Neural crest cell (in vitro differentiated cells): ENCODE measurements around the gene CLDN18. TPM values are rescaled to one million over a fixed set of nuclear protein-coding genes. Genes with fewer than 3 reads are reported as not detected.
A peak's percentile ranks its signal among the peaks of the same experiment; 100 is the strongest.

Experiments
- DNase-seq: peaks from one replicate; pipeline ENCODE4 v3.0.0; 2021; ENCODE audit warnings: low read depth, mixed read lengths, low spot score
- H3K27ac Mint-ChIP-seq: one replicate; pipeline ENCODE4 v1.8.0; 2021; ENCODE audit warnings: mild to moderate bottlenecking, mixed read lengths; ENCODE audit not compliant: unreplicated experiment
- H3K27me3 Mint-ChIP-seq: 2 replicates; pipeline ENCODE4 v1.8.0; 2021; ENCODE audit warnings: low read depth, mild to moderate bottlenecking, mixed read lengths
- H3K36me3 Mint-ChIP-seq: 2 replicates; pipeline ENCODE4 v1.8.0; 2021; ENCODE audit warnings: low read depth, mild to moderate bottlenecking, mixed read lengths
- H3K4me1 Mint-ChIP-seq: 2 replicates; pipeline ENCODE4 v1.8.0; 2021; ENCODE audit warnings: mixed read lengths
- H3K4me3 Mint-ChIP-seq: one replicate; pipeline ENCODE4 v1.8.0; 2021; ENCODE audit warnings: mild to moderate bottlenecking, mixed read lengths
- H3K9me3 Mint-ChIP-seq: 2 replicates; pipeline ENCODE4 v1.8.0; 2021; ENCODE audit warnings: mixed read lengths
- total RNA-seq: library from RNA; stranded (reverse); gene quantifications from 2 replicates; pipeline ENCODE4 v1.2.1, GENCODE V29; 2021
- TF ChIP-seq, protein P1 (sequence below): fragments of 200-600 bp; sonication (generic); conservative IDR thresholded peaks from 2 replicates; pipeline ENCODE4 v1.5.0; 2021; ENCODE audit warnings: antibody characterized with exemption, mild to moderate bottlenecking

CLDN18 gene
- total RNA-seq, 1 donor from 2014 or later = not detected

GRCh38 chr3:138043266-138044029 is 33.5 kb downstream of the CLDN18 start:
- no peaks in the 10 kb centered on the region for H3K27me3 Mint-ChIP-seq
- H3K27ac Mint-ChIP-seq = no peak overlapping the region
- peaks cover 3% of the 10 kb centered on the region for H3K9me3 Mint-ChIP-seq
- H3K4me3 Mint-ChIP-seq = no peak overlapping the region
- peaks cover 17% of the 10 kb centered on the region for H3K36me3 Mint-ChIP-seq
- peaks cover 8% of the 10 kb centered on the region for H3K4me1 Mint-ChIP-seq
- TF ChIP-seq, protein P1, sequence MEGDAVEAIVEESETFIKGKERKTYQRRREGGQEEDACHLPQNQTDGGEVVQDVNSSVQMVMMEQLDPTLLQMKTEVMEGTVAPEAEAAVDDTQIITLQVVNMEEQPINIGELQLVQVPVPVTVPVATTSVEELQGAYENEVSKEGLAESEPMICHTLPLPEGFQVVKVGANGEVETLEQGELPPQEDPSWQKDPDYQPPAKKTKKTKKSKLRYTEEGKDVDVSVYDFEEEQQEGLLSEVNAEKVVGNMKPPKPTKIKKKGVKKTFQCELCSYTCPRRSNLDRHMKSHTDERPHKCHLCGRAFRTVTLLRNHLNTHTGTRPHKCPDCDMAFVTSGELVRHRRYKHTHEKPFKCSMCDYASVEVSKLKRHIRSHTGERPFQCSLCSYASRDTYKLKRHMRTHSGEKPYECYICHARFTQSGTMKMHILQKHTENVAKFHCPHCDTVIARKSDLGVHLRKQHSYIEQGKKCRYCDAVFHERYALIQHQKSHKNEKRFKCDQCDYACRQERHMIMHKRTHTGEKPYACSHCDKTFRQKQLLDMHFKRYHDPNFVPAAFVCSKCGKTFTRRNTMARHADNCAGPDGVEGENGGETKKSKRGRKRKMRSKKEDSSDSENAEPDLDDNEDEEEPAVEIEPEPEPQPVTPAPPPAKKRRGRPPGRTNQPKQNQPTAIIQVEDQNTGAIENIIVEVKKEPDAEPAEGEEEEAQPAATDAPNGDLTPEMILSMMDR = no peak
- DNase-seq = no peak

DNA sequence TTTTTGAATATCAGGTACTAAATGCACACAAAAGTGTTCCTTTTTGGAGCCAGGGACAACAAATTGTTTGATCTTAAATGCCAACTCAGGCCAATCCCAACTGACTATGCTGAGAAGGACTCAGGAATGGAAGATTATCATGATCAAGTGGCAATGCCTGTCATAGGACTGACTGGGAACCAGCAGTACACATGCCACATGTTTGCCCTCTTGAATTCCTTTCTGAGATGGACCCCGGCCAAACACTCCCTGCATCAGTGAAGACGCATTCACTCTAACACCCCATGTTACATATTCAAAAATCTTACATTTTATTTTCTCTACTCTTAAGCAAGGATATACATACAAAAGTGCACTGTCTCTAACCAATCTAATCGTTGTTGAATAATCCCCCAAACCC is 36.1 kb downstream of the CLDN18 start:
- no peak for DNase-seq
- H3K9me3 Mint-ChIP-seq = peaks cover under 1% of the 10 kb centered on the region
- no peaks in the 10 kb centered on the region for H3K27me3 Mint-ChIP-seq
- H3K36me3 Mint-ChIP-seq = peaks cover 22% of the 10 kb centered on the region
- TF ChIP-seq, protein P1 = no peak
- no peak overlapping the region for H3K27ac Mint-ChIP-seq
- H3K4me1 Mint-ChIP-seq = peaks cover 8% of the 10 kb centered on the region
- no peak overlapping the region for H3K4me3 Mint-ChIP-seq

DNA sequence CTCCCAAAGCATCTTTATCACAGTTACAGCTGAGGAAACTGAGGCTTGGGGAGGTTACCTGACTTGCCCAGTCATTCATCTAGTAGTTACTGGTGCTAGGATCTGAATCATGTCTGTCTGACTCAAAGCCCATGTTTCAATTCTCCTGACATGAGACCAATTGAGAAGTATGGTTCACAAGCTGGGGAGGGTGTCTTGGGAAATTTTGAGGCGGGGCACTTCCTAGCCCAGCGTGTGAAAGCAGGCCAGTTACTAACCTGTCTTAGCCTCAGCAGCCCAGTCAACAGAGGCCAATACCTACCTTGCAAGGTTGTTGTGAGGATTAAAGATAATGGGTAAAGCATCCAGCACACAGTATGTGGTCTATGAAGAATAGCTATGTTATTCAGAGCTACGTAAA is 37.0 kb downstream of the CLDN18 start:
- H3K4me1 Mint-ChIP-seq = peaks cover 8% of the 10 kb centered on the region
- DNase-seq = no peak
- H3K36me3 Mint-ChIP-seq = peaks cover 22% of the 10 kb centered on the region
- H3K4me3 Mint-ChIP-seq = no peak overlapping the region
- TF ChIP-seq, protein P1 = no peak
- no peaks in the 10 kb centered on the region for H3K9me3 Mint-ChIP-seq
- H3K27me3 Mint-ChIP-seq = no peaks in the 10 kb centered on the region
- no peak overlapping the region for H3K27ac Mint-ChIP-seq

DNA sequence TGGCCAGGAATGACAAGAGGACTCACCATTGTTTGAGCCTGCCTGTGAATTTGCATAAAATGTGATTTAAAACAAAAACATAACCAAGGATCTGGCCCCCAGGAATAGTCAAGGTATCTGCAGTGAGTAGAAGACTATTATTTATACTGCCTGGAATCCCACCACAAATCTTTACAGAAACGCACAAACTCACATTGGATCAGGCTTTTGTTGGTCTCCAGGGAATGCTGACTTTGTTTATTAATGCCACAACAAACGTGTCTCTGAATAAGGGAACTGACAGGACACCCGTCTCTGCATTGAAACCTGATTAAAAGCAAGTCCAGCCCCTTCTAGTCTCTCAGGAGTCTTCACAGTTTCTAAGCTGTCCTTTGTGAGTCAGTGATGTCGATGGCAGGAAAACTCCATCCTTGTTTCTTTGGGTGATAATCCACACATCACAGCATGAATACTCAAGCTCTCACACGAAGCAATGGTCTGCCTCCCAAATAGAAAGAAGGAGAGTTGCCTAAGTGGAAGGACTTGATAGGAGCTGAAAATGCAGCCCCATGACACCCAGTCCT is 37.7 kb downstream of the CLDN18 start:
- TF ChIP-seq, protein P1 = no peak
- peaks cover 22% of the 10 kb centered on the region for H3K36me3 Mint-ChIP-seq
- H3K27me3 Mint-ChIP-seq = no peaks in the 10 kb centered on the region
- no peaks in the 10 kb centered on the region for H3K9me3 Mint-ChIP-seq
- no peak for DNase-seq
- no peak overlapping the region for H3K4me3 Mint-ChIP-seq
- H3K4me1 Mint-ChIP-seq = peaks cover 8% of the 10 kb centered on the region
- no peak overlapping the region for H3K27ac Mint-ChIP-seq

DNA sequence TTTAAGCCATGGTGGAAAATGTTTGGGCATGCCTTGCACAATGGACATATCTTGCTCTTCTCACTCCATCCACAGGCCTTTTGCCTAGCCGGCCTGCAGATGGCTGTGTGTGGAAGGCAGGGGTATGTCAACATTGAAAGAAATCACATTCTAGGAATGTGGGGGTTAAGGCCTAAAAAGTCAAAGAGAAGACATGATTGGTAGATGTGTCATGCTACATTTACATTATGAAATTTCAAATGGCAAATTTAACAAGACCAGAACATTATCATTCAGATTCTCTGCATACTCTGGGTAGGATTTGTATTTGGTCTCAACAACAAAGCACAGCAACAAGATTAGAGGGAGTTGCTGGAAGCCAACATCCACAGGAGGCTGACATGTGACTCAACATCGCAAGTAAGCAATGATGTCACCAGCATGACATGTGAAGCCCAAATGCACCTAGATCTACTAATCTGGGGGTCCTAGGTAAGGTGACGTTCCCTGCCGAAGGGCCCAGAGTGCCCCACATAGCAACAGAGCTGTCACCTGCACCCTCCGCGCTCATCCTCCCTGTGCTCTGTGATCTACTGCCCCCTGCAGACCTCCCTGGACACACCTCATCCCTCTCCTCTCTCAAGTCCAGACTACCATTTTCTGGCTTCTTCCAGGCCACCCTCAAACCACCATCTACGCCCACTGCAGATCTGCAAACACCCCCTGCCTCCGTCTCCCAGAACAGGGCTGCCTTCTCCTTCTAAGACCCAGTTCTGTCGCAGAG is 39.4 kb downstream of the CLDN18 start:
- Mint-ChIP-seq H3K4me1 (peaks cover 8% of the 10 kb centered on the region), H3K4me3 (no peak overlapping the region), H3K27me3 (no peaks in the 10 kb centered on the region), H3K36me3 (peaks cover 22% of the 10 kb centered on the region), H3K9me3 (no peaks in the 10 kb centered on the region), H3K27ac (peak overlapping the region; percentile 12)
- no peak for DNase-seq
- TF ChIP-seq, protein P1 = no peak
